Hematopoietic multipotent progenitor cell treated with erythropoietin and hydrocortisone succinate and interleukin-3 and kit ligand, for 4 days (in vitro differentiated cells): Measurements from ENCODE around the gene IFRD2.
A peak's percentile ranks its signal among the peaks of the same experiment; 100 is the strongest.
"Not testable (repeated sequence)": the region's sequence is repeated elsewhere in the genome, so short reads cannot be mapped to it uniquely, and the experiment has no call there.

Experiments used
- DNase-seq: peaks from one replicate; pipeline ENCODE4 v3.0.0-alpha.2; 2015

IFRD2 gene

GRCh38 chr3:50324351-50325112, 32.3 kb upstream of the IFRD2 start:
- DNase-seq = peak; percentile 86

- no peak for DNase-seq
Measured at GRCh38 chr3:50323614-50324199, 31.5 kb upstream of the IFRD2 start.

GRCh38 chr3:50323092-50323600, 30.9 kb upstream of the IFRD2 start:
- DNase-seq = no peak

GRCh38 chr3:50322386-50323091, 30.3 kb upstream of the IFRD2 start, which contains the start of gene HYAL2:
Gene HYAL2, minus strand, starts transcription at chr3:50322745. Its CDS starts 2,256 bp downstream, at chr3:50320489.
- no peak for DNase-seq

GRCh38 chr3:50322115-50322385, 29.8 kb upstream of the IFRD2 start:
- DNase-seq = no peak

- DNase-seq = peak; percentile 95
Measured at GRCh38 chr3:50321336-50322114, 29.3 kb upstream of the IFRD2 start.

GRCh38 chr3:50320853-50321335, 28.7 kb upstream of the IFRD2 start:
- peak; percentile 80 for DNase-seq

- no peak for DNase-seq
Measured at GRCh38 chr3:50319894-50320625, 27.8 kb upstream of the IFRD2 start.

- DNase-seq = no peak
Measured at GRCh38 chr3:50319181-50319893, 27.1 kb upstream of the IFRD2 start.

GRCh38 chr3:50318615-50319014, 26.4 kb upstream of the IFRD2 start:
- DNase-seq = no peak

- no peak for DNase-seq
Measured at GRCh38 chr3:50318163-50318562, 25.9 kb upstream of the IFRD2 start.

GRCh38 chr3:50317300-50317699, 25.1 kb upstream of the IFRD2 start:
- DNase-seq = no peak

GRCh38 chr3:50316657-50317242, 24.5 kb upstream of the IFRD2 start:
- no peak for DNase-seq

GRCh38 chr3:50314816-50315215, 22.6 kb upstream of the IFRD2 start:
- DNase-seq = no peak

GRCh38 chr3:50314342-50314741, 22.1 kb upstream of the IFRD2 start:
- no peak for DNase-seq

GRCh38 chr3:50312041-50312440, 19.8 kb upstream of the IFRD2 start:
- not testable (repeated sequence) for DNase-seq

GRCh38 chr3:50304601-50305000, 12.4 kb upstream of the IFRD2 start:
- no peak for DNase-seq

GRCh38 chr3:50303013-50303815, 11.0 kb upstream of the IFRD2 start, which contains the start of gene HYAL1:
Gene HYAL1, minus strand, starts transcription at chr3:50303574. Its CDS starts 618 bp downstream, at chr3:50302956.
- DNase-seq = peak; percentile 63

- DNase-seq = no peak
Measured at GRCh38 chr3:50302095-50303012, 10.1 kb upstream of the IFRD2 start.
